ENCODE data around the gene ACACA. TPM values are rescaled to one million over a fixed set of nuclear protein-coding genes. Genes with fewer than 3 reads are reported as not detected.
A peak's percentile ranks its signal among the peaks of the same experiment; 100 is the strongest.
"Not testable (repeated sequence)": the region's sequence is repeated elsewhere in the genome, so short reads cannot be mapped to it uniquely, and the experiment has no call there.

Gene ACACA
- total RNA-seq, 8 experiments from 2014 or later = 38.5 to 94.5 (median 47.3) TPM

GRCh38 chr17:37088459-37088858 lies 318.2 kb downstream of the ACACA start:
- no peak overlapping the region for H3K4me3 ChIP-seq
- WGBS, 10 experiments = 63 to 100% (median 94%) methylated on average over 1 to 3 of the region's 3 CpGs; no CpG with 5 or more reads in 3 of the 10 experiments
- ATAC-seq (replicated peaks in 6 of 8) = peak in 5 of 8 experiments; percentile 33 to 80 (median 41)
- in situ Hi-C loops (cut with MboI; ENCODE audit: low pct_unique_long_range_greater_than_20kb in 2 of 9, low sequenced_read_pairs in 9 of 9, unreplicated experiment in 9 of 9) = no loop called here
- H3K27ac ChIP-seq = no peak overlapping the region
- peaks cover 23 to 31% of the 10 kb centered on the region in 2 donors for H3K4me1 ChIP-seq (replicated peaks in 1 of 2)

GRCh38 chr17:37087683-37088082 lies 319.0 kb downstream of the ACACA start:
- ATAC-seq (replicated peaks in 6 of 8) = no peak
- WGBS, 10 experiments = 67 to 100% (median 94%) methylated on average over 1 to 5 of the region's 5 CpGs; no CpG with 5 or more reads in 2 of the 10 experiments
- no peak overlapping the region for H3K27ac ChIP-seq
- H3K4me1 ChIP-seq (replicated peaks in 1 of 2) = peaks cover 23 to 31% of the 10 kb centered on the region in 2 donors
- H3K4me3 ChIP-seq = no peak overlapping the region
- in situ Hi-C loops (cut with MboI; ENCODE audit: low pct_unique_long_range_greater_than_20kb in 2 of 9, low sequenced_read_pairs in 9 of 9, unreplicated experiment in 9 of 9) = no loop called here

GRCh38 chr17:37086948-37087347 lies 319.7 kb downstream of the ACACA start:
- ATAC-seq (replicated peaks in 6 of 8) = no peak
- Histone ChIP-seq H3K4me3 (no peak overlapping the region), H3K4me1 (replicated peaks in 1 of 2) (peaks cover 23 to 31% of the 10 kb centered on the region in 2 donors), H3K27ac (no peak overlapping the region)
- in situ Hi-C loops (cut with MboI; ENCODE audit: low pct_unique_long_range_greater_than_20kb in 2 of 9, low sequenced_read_pairs in 9 of 9, unreplicated experiment in 9 of 9) = no loop called here
- WGBS, 10 experiments = 17 to 100% (median 80%) methylated on average over 1 to 2 of the region's 3 CpGs; no CpG with 5 or more reads in 3 of the 10 experiments

GRCh38 chr17:37086334-37086733 lies 320.3 kb downstream of the ACACA start:
- 60 to 100% (median 100%) methylated on average over 1 to 3 of the region's 3 CpGs; no CpG with 5 or more reads in 2 of the 10 experiments for WGBS, 10 experiments
- Histone ChIP-seq H3K27ac (no peak overlapping the region), H3K4me1 (replicated peaks in 1 of 2) (peaks cover 23 to 31% of the 10 kb centered on the region in 2 donors), H3K4me3 (no peak overlapping the region)
- ATAC-seq (replicated peaks in 6 of 8) = no peak
- in situ Hi-C loops (cut with MboI; ENCODE audit: low pct_unique_long_range_greater_than_20kb in 2 of 9, low sequenced_read_pairs in 9 of 9, unreplicated experiment in 9 of 9) = no loop called here

- Histone ChIP-seq H3K4me3 (no peak overlapping the region), H3K27ac (no peak overlapping the region), H3K4me1 (replicated peaks in 1 of 2) (peaks cover 13 to 18% of the 10 kb centered on the region in 2 donors)
- in situ Hi-C loops (cut with MboI; ENCODE audit: low pct_unique_long_range_greater_than_20kb in 2 of 9, low sequenced_read_pairs in 9 of 9, unreplicated experiment in 9 of 9) = no loop called here
- ATAC-seq (replicated peaks in 6 of 8) = no peak
- 80 to 100% (median 94%) methylated on average over 1 to 5 of the region's 5 CpGs; no CpG with 5 or more reads in 4 of the 10 experiments for WGBS, 10 experiments
Observed at GRCh38 chr17:37084372-37084771, 322.3 kb downstream of the ACACA start.

GRCh38 chr17:37083456-37083855 lies 323.2 kb downstream of the ACACA start:
- peaks cover 4 to 9% of the 10 kb centered on the region in 2 donors for H3K4me1 ChIP-seq (replicated peaks in 1 of 2)
- ATAC-seq (replicated peaks in 6 of 8) = no peak
- in situ Hi-C loops (cut with MboI; ENCODE audit: low pct_unique_long_range_greater_than_20kb in 2 of 9, low sequenced_read_pairs in 9 of 9, unreplicated experiment in 9 of 9) = no loop called here
- 68 to 100% (median 87%) methylated on average over 1 to 4 of the region's 6 CpGs; no CpG with 5 or more reads in 6 of the 10 experiments for WGBS, 10 experiments
- H3K4me3 ChIP-seq = no peak overlapping the region
- H3K27ac ChIP-seq = no peak overlapping the region

- 40 to 100% (median 83%) methylated on average over 1 to 2 of the region's 4 CpGs; no CpG with 5 or more reads in 5 of the 10 experiments for WGBS, 10 experiments
- Histone ChIP-seq H3K27ac (no peak overlapping the region), H3K4me1 (replicated peaks in 1 of 2) (peaks cover 0 to 4% of the 10 kb centered on the region in 2 donors), H3K4me3 (no peak overlapping the region)
- no peak for ATAC-seq (replicated peaks in 6 of 8)
- in situ Hi-C loops (cut with MboI; ENCODE audit: low pct_unique_long_range_greater_than_20kb in 2 of 9, low sequenced_read_pairs in 9 of 9, unreplicated experiment in 9 of 9) = no loop called here
Observed at GRCh38 chr17:37082985-37083384, 323.7 kb downstream of the ACACA start.

- 62 to 100% (median 82%) methylated on average over 1 to 5 of the region's 8 CpGs; no CpG with 5 or more reads in 2 of the 10 experiments for WGBS, 10 experiments
- H3K4me3 ChIP-seq = no peak overlapping the region
- no peak overlapping the region for H3K27ac ChIP-seq
- no peak for ATAC-seq (replicated peaks in 6 of 8)
- peaks cover 0 to 4% of the 10 kb centered on the region in 2 donors for H3K4me1 ChIP-seq (replicated peaks in 1 of 2)
- in situ Hi-C loops (cut with MboI; ENCODE audit: low pct_unique_long_range_greater_than_20kb in 2 of 9, low sequenced_read_pairs in 9 of 9, unreplicated experiment in 9 of 9) = no loop called here
Observed at GRCh38 chr17:37082311-37082860, 324.2 kb downstream of the ACACA start.

- H3K4me1 ChIP-seq (replicated peaks in 1 of 2) = peaks cover 0 to 4% of the 10 kb centered on the region in 2 donors
- peak in 1 of 8 experiments; percentile 39 for ATAC-seq (replicated peaks in 6 of 8)
- no peak overlapping the region for H3K4me3 ChIP-seq
- H3K27ac ChIP-seq = no peak overlapping the region
- 71 to 100% (median 100%) methylated on average over 1 of the region's 5 CpGs; no CpG with 5 or more reads in 6 of the 10 experiments for WGBS, 10 experiments
- in situ Hi-C loops (cut with MboI; ENCODE audit: low pct_unique_long_range_greater_than_20kb in 2 of 9, low sequenced_read_pairs in 9 of 9, unreplicated experiment in 9 of 9) = no loop called here
Observed at GRCh38 chr17:37081287-37081686, 325.3 kb downstream of the ACACA start.

- H3K4me1 ChIP-seq (replicated peaks in 1 of 2) = peaks cover 0 to 3% of the 10 kb centered on the region in 2 donors
- ATAC-seq (replicated peaks in 6 of 8) = no peak
- no peak overlapping the region for H3K4me3 ChIP-seq
- WGBS, 10 experiments = 50 to 100% (median 100%) methylated on average over 1 of the region's 1 CpG; no CpG with 5 or more reads in 6 of the 10 experiments
- no peak overlapping the region for H3K27ac ChIP-seq
- in situ Hi-C loops (cut with MboI; ENCODE audit: low pct_unique_long_range_greater_than_20kb in 2 of 9, low sequenced_read_pairs in 9 of 9, unreplicated experiment in 9 of 9) = no loop called here
Observed at GRCh38 chr17:37079735-37080134, 326.9 kb downstream of the ACACA start.

- WGBS, 10 experiments = 49 to 100% (median 93%) methylated on average over 1 to 2 of the region's 2 CpGs
- no peak for ATAC-seq (replicated peaks in 6 of 8)
Observed at GRCh38 chr17:37079065-37079708, 327.4 kb downstream of the ACACA start.

GRCh38 chr17:37073464-37073863 lies 333.2 kb downstream of the ACACA start:
- in situ Hi-C loops (cut with MboI; ENCODE audit: low pct_unique_long_range_greater_than_20kb in 2 of 9, low sequenced_read_pairs in 9 of 9, unreplicated experiment in 9 of 9) = loop anchor here in 3 of 9 experiments (25.0 kb wide), 1 partner anchor 461 kb away; the partner anchor contains the start of gene MRM1 (in 3 of the 3)
- ATAC-seq (replicated peaks in 6 of 8) = peak in 2 of 8 experiments; percentile 81 to 90
- H3K27ac ChIP-seq; H3K4me3 ChIP-seq; H3K4me1 ChIP-seq (replicated peaks in 1 of 2): not testable (repeated sequence)
- 0 to 91% (median 65%) methylated on average over 1 to 3 of the region's 3 CpGs; no CpG with 5 or more reads in 4 of the 10 experiments for WGBS, 10 experiments

More at GRCh38 chr17:37079065-37079708, 327.4 kb downstream of the ACACA start:
- in situ Hi-C loops (cut with MboI; ENCODE audit: low pct_unique_long_range_greater_than_20kb in 2 of 9, low sequenced_read_pairs in 9 of 9, unreplicated experiment in 9 of 9) = no loop called here
- Histone ChIP-seq H3K4me1 (replicated peaks in 1 of 2) (no peaks in the 10 kb centered on the region), H3K27ac (no peak overlapping the region), H3K4me3 (no peak overlapping the region)

GRCh38 chr17:37069087-37069486 lies 337.5 kb downstream of the ACACA start:
- Histone ChIP-seq H3K27ac (no peak overlapping the region), H3K4me3 (no peak overlapping the region), H3K4me1 (replicated peaks in 1 of 2) (peaks cover 3% of the 10 kb centered on the region in 2 donors)
- in situ Hi-C loops (cut with MboI; ENCODE audit: low pct_unique_long_range_greater_than_20kb in 2 of 9, low sequenced_read_pairs in 9 of 9, unreplicated experiment in 9 of 9) = loop anchor here in 3 of 9 experiments (25.0 kb wide), 1 partner anchor 457 kb away; the partner anchor contains the start of gene MRM1 (in 3 of the 3)
- 29 to 100% (median 97%) methylated on average over 1 to 3 of the region's 3 CpGs for WGBS, 10 experiments
- no peak for ATAC-seq (replicated peaks in 6 of 8)

All from motor neuron (in vitro differentiated cells).